Esophagus mucosa (tissue), 1 donor: ENCODE data around the gene FBRS. TPM values are rescaled to one million over a fixed set of nuclear protein-coding genes. Genes with fewer than 3 reads are reported as not detected.
"Not testable (repeated sequence)": the region's sequence is repeated elsewhere in the genome, so short reads cannot be mapped to it uniquely, and the experiment has no call there.

ENCODE experiments used
- ATAC-seq: fragments of 200-7000 bp; cut with Tn5 transposase; one replicate; pipeline ENCODE4 v1.9.1; 2020
- total RNA-seq: library from RNA; stranded (reverse); gene quantifications from one replicate; pipeline ENCODE4 v1.2.4, GENCODE V29; 2023
- donor health status: DM: yes; HTN: yes; CAD: no.

The FBRS gene
- total RNA-seq, 1 donor from 2014 or later = 42.4 TPM

- ATAC-seq = peak; percentile 77
Observed at GRCh38 chr16:30698816-30699614, 40.8 kb downstream of the FBRS start, which contains the start of gene SRCAP. SRCAP (plus strand) TSS chr16:30699171; CDS start chr16:30700825, 1,654 bp downstream.

- no peak for ATAC-seq
Observed at GRCh38 chr16:30699615-30700099, 41.4 kb downstream of the FBRS start.

GRCh38 chr16:30700491-30700890 is 42.3 kb downstream of the FBRS start:
- no peak for ATAC-seq

GRCh38 chr16:30700971-30701370 is 42.7 kb downstream of the FBRS start:
- ATAC-seq = no peak

- not testable (repeated sequence) for ATAC-seq
Observed at GRCh38 chr16:30703071-30703470, 44.8 kb downstream of the FBRS start.

GRCh38 chr16:30703971-30704370 is 45.7 kb downstream of the FBRS start:
- ATAC-seq = no peak

GRCh38 chr16:30706046-30706445 is 47.8 kb downstream of the FBRS start:
- no peak for ATAC-seq

- no peak for ATAC-seq
Observed at GRCh38 chr16:30710971-30711370, 52.7 kb downstream of the FBRS start.

- no peak for ATAC-seq
Observed at GRCh38 chr16:30711712-30712111, 53.5 kb downstream of the FBRS start.

- no peak for ATAC-seq
Observed at GRCh38 chr16:30715750-30716445, 57.7 kb downstream of the FBRS start.

- ATAC-seq = no peak
Observed at GRCh38 chr16:30720086-30720485, 61.9 kb downstream of the FBRS start.

Other genes with a start within 250 kb of the FBRS start
- gene DCTPP1, start 228.4 kb upstream of the FBRS start, total RNA-seq = 49.0 TPM
- gene SEPHS2, start 212.6 kb upstream of the FBRS start, total RNA-seq = 21.6 TPM
- 2.0 TPM for gene ITGAL, start 185.7 kb upstream of the FBRS start, total RNA-seq
- 11.7 TPM for gene ZNF768, start 131.9 kb upstream of the FBRS start, total RNA-seq
- gene ZNF747, start 123.6 kb upstream of the FBRS start, total RNA-seq = 4.7 TPM
- gene ZNF764, start 100.1 kb upstream of the FBRS start, total RNA-seq = 3.0 TPM
- 9.7 TPM for gene ZNF688, start 86.7 kb upstream of the FBRS start, total RNA-seq
- 8.4 TPM for gene ZNF785, start 72.7 kb upstream of the FBRS start, total RNA-seq
- gene ZNF689, start 48.0 kb upstream of the FBRS start, total RNA-seq = 2.8 TPM
- 27.0 TPM for gene PRR14, start 7.5 kb upstream of the FBRS start, total RNA-seq
- 29.5 TPM for gene SRCAP, start 40.7 kb downstream of the FBRS start, total RNA-seq
- 16.9 TPM for gene PHKG2, start 90.0 kb downstream of the FBRS start, total RNA-seq
- 2.2 TPM for gene CFAP119, start 103.6 kb downstream of the FBRS start, total RNA-seq
- 56.8 TPM for gene RNF40, start 103.9 kb downstream of the FBRS start, total RNA-seq
- 4.7 TPM for gene ZNF629, start 128.8 kb downstream of the FBRS start, total RNA-seq
- gene BCL7C, start 235.6 kb downstream of the FBRS start, total RNA-seq = 30.5 TPM
- gene CTF1, start 238.2 kb downstream of the FBRS start, total RNA-seq = 2.3 TPM